ENCODE results near the gene DNAJC11. TPM values are rescaled to one million over a fixed set of nuclear protein-coding genes. Genes with fewer than 3 reads are reported as not detected.
"Not testable (repeated sequence)": the region's sequence is repeated elsewhere in the genome, so short reads cannot be mapped to it uniquely, and the experiment has no call there.

Gene DNAJC11
- total and polyA plus RNA-seq, 4 experiments from 2014 or later: 10.5 to 41.6 (median 31.7) TPM

DNA sequence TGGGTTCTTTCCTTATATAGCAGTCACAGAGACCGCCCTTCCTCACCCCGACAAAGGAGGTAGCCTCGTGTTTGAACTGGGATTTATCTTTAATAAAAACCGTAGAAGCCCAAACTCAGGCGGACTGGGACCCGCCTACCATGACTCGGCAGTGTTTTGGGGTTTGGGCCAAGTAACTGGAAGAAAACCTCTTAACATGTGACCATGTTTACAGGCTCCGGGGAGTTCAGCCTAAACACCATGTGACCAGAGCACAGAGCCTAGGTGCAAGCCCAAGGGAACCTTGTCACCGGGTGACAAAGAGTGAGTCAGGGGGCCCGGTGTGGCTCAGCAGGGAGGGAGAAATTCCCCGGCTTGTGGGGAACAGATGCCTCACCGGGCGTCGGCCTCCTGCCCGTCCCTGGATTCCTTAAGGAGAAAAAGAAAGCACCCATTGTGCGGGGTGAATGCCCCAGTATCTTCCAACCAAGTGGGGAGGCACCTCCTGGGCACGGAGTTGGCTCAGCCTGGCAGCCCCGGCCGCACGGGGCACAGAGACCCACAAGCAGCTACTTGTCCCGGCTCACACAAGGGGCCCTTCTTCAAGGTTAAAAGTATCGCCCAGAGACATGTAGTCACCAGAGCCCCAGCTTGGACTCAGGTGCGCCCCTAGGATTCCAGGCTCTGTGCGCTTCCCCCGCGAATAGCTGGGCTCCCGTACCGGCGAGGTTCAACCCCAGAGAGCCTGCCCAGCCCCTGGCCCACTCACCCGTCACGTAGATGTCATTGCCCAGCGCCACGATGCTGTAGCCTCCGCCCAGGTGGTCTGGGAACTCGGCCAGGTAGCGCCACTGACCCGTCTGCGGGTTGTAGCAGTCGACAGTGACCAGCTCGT, 100.3 kb downstream of the DNAJC11 start:
- Histone ChIP-seq H3K4me3 (ENCODE audit: low read length in 2 of 2) (peak overlapping the region; percentile 87 to 92), H3K27me3 (ENCODE audit: insufficient read depth, low read length) (no peaks in the 10 kb centered on the region), H3K9me3 (ENCODE audit: control insufficient read depth in 1 of 2, low read length in 2 of 2) (no peaks in the 10 kb centered on the region), H3K36me3 (ENCODE audit: insufficient read depth, low read length) (peaks cover 24% of the 10 kb centered on the region), H3K27ac (ENCODE audit: low read depth, low read length) (peak overlapping the region; percentile 88), H3K4me1 (ENCODE audit: insufficient read depth, low read length) (peaks cover 54% of the 10 kb centered on the region)
- peaks cover 10 to 58% (median 41%) of the 10 kb centered on the region in 4 donors for H3K4me1 Mint-ChIP-seq
- H3K27ac Mint-ChIP-seq: peak overlapping the region; percentile 88 to 98 (median 96)
- H3K36me3 Mint-ChIP-seq: peaks cover 14 to 38% of the 10 kb centered on the region in 2 donors
- ChIA-PET POLR2A (ENCODE audit: partially characterized antibody) (interaction anchor here (0.6 to 8.5 kb wide), 21 partner anchors 9 to 608 kb away, joined by 3 to 273 read pairs (median 5); partner anchors contain the start of genes CAMTA1, DNAJC11, NOL9 and PHF13), CTCF (ENCODE audit: partially characterized antibody) (interaction anchor here (1.1 to 3.8 kb wide), 15 partner anchors 11 to 114 kb away, joined by 3 to 24 read pairs (median 6); partner anchors contain the start of genes NOL9, TAS1R1, THAP3 and ZBTB48)
- H3K9me3 Mint-ChIP-seq: peaks cover 0 to 2% (median 0%) of the 10 kb centered on the region in 8 donors
- H3K27me3 Mint-ChIP-seq: no peaks in the 10 kb centered on the region
- H3K4me3 Mint-ChIP-seq: peak overlapping the region; percentile 93 to 99 (median 98)
- intact Hi-C loops (cut with micrococcal nuclease): loop anchor here (1.0 kb wide), 1 partner anchor 21 kb away; no protein-coding TSS in a partner anchor
- peak; percentile 69 to 95 (median 72) for DNase-seq

DNA sequence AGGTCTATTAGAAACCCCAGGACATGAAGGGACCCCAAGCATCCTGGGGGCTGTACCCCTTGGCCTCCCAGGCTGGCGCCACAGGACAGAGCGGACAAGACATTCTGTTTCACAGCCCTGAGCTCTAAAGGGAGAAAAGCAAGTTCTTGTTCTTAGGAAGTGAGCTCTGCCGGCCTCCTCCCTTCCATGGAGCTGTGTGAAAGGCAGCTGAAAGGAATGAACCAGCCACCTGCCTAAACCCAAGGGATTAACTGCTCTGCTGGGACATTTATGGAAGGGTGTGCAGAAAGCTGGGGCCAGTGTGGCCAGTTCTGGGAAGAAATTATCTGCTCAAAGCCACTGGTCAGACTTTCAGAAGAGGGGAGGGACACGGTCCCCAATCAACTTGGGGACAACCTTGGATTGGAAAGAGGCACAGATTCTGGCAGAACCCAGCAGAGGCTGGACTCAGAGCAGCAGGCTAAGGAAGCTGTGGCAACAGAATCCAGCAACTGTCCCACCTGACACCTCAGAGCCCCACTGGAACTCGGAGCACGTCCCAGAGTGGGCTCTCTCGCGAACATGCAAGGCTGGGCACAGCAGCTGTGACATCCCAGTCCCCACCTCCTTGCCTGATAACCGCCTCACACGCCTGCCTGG, 101.1 kb downstream of the DNAJC11 start:
- ChIA-PET CTCF (ENCODE audit: partially characterized antibody) (interaction anchor here (0.8 to 3.8 kb wide), 14 partner anchors 11 to 114 kb away, joined by 3 to 24 read pairs (median 6); partner anchors contain the start of genes NOL9, TAS1R1, THAP3 and ZBTB48), POLR2A (ENCODE audit: partially characterized antibody) (interaction anchor here (0.7 to 8.5 kb wide), 15 partner anchors 8 to 608 kb away, joined by 3 to 273 read pairs (median 21); partner anchors contain the start of genes NOL9, PHF13, PLEKHG5 and TAS1R1)
- intact Hi-C loops (cut with micrococcal nuclease): loop anchor here (1.0 kb wide), 1 partner anchor 20 kb away; no protein-coding TSS in a partner anchor
- H3K27ac ChIP-seq (ENCODE audit: low read depth, low read length): peak overlapping the region; percentile 88
- no peak for DNase-seq
- Mint-ChIP-seq H3K4me3 (peak overlapping the region; percentile 93 to 99 (median 98)), H3K27ac (peak overlapping the region; percentile 88 to 98 (median 96)), H3K27me3 (no peaks in the 10 kb centered on the region), H3K4me1 (peaks cover 14 to 65% (median 47%) of the 10 kb centered on the region in 4 donors), H3K9me3 (no peaks in the 10 kb centered on the region), H3K36me3 (peaks cover 21 to 46% of the 10 kb centered on the region in 2 donors)
- peaks cover 32% of the 10 kb centered on the region for H3K36me3 ChIP-seq (ENCODE audit: insufficient read depth, low read length)
- peak overlapping the region; percentile 87 to 92 for H3K4me3 ChIP-seq (ENCODE audit: low read length in 2 of 2)
- H3K27me3 ChIP-seq (ENCODE audit: insufficient read depth, low read length): no peaks in the 10 kb centered on the region
- H3K4me1 ChIP-seq (ENCODE audit: insufficient read depth, low read length): peaks cover 61% of the 10 kb centered on the region
- no peaks in the 10 kb centered on the region for H3K9me3 ChIP-seq (ENCODE audit: control insufficient read depth in 1 of 2, low read length in 2 of 2)

DNA sequence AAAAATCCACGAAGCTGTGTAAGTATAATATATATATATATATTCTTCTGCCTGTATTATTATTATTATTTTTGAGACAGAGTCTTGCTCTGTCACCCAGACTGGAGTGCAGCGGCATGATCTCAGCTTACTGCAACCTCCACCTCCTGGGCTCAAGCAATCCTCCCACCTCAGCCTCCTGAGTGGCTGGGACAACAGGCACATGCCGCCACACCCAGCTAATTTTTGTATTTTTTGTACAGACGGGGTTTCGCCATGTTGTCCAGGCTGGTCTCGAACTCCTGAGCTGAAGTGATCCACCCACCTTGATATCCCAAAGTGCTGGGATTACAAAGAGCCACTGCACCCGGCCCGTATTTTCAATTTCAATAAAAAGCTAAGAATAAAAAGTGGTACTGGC, 101.6 kb downstream of the DNAJC11 start:
- H3K27me3 Mint-ChIP-seq; H3K27me3 ChIP-seq (ENCODE audit: insufficient read depth, low read length); DNase-seq; intact Hi-C loops (cut with micrococcal nuclease); H3K9me3 ChIP-seq (ENCODE audit: control insufficient read depth in 1 of 2, low read length in 2 of 2); H3K9me3 Mint-ChIP-seq: not testable (repeated sequence)
- POLR2A ChIA-PET (ENCODE audit: partially characterized antibody): interaction anchor here (0.7 to 8.5 kb wide), 14 partner anchors 7 to 607 kb away, joined by 3 to 273 read pairs (median 24); partner anchors contain the start of genes NOL9, PHF13, TAS1R1 and THAP3
- peak overlapping the region; percentile 88 to 98 (median 96) for H3K27ac Mint-ChIP-seq
- peaks cover 25 to 51% of the 10 kb centered on the region in 2 donors for H3K36me3 Mint-ChIP-seq
- Histone ChIP-seq H3K4me3 (ENCODE audit: low read length in 2 of 2) (peak overlapping the region; percentile 87 to 92), H3K4me1 (ENCODE audit: insufficient read depth, low read length) (peaks cover 61% of the 10 kb centered on the region), H3K27ac (ENCODE audit: low read depth, low read length) (peak overlapping the region; percentile 88), H3K36me3 (ENCODE audit: insufficient read depth, low read length) (peaks cover 37% of the 10 kb centered on the region)
- peaks cover 14 to 71% (median 50%) of the 10 kb centered on the region in 4 donors for H3K4me1 Mint-ChIP-seq
- H3K4me3 Mint-ChIP-seq: peak overlapping the region; percentile 93 to 99 (median 98)
- CTCF ChIA-PET (ENCODE audit: partially characterized antibody): interaction anchor here (0.8 to 3.8 kb wide), 13 partner anchors 11 to 113 kb away, joined by 3 to 24 read pairs (median 6); partner anchors contain the start of genes NOL9, TAS1R1, THAP3 and ZBTB48

DNA sequence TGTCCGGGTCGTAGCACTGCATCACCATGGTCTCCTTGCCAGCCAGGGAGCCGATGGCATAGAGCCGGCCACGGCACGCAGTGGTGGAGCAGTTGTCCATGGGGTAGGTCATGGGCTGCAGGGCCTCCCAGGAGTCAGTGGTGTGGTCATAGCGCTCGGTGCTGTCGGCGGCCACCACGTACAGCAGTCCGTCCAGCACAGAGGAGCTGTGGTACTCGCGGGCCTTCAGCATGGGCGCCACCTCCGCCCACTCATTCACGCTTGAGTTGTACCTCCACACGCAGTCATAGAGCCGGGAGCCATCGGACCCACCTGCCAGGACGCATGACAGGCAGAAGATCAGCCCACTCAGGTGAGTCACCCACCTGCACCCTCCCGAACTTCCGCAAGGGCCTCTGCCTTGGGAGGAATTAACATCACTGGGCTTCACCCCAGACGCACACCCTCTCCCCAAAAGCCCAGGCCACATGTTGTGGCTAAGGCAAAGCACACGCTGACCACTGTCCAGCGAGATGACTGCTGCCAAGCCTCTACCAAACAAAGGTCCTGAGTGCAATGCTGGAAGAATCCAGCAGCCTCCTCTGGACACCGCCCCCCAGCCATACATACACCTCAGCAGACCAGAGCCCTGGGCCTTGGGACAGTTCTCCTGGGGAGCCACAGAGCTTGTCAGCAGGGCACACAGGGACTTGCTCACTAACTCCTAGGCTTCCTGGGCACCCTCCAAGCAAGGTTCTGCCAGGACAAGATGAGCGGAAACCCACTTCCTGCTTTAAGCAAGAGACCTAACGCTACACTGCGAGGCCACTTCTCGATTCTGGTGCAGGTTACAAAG, 102.3 kb downstream of the DNAJC11 start:
- Mint-ChIP-seq H3K4me3 (peak overlapping the region; percentile 93 to 99 (median 98)), H3K36me3 (peaks cover 28 to 54% of the 10 kb centered on the region in 2 donors), H3K9me3 (no peaks in the 10 kb centered on the region), H3K27ac (peak overlapping the region; percentile 84 to 96 (median 89)), H3K27me3 (no peaks in the 10 kb centered on the region), H3K4me1 (peaks cover 13 to 73% (median 49%) of the 10 kb centered on the region in 4 donors)
- Histone ChIP-seq H3K27ac (ENCODE audit: low read depth, low read length) (peak overlapping the region; percentile 54), H3K27me3 (ENCODE audit: insufficient read depth, low read length) (no peaks in the 10 kb centered on the region), H3K4me3 (ENCODE audit: low read length in 2 of 2) (peak overlapping the region; percentile 81), H3K4me1 (ENCODE audit: insufficient read depth, low read length) (peaks cover 59% of the 10 kb centered on the region), H3K9me3 (ENCODE audit: control insufficient read depth in 1 of 2, low read length in 2 of 2) (no peaks in the 10 kb centered on the region), H3K36me3 (ENCODE audit: insufficient read depth, low read length) (peaks cover 44% of the 10 kb centered on the region)
- ChIA-PET CTCF (ENCODE audit: partially characterized antibody) (interaction anchor here (0.6 to 3.8 kb wide), 15 partner anchors 10 to 112 kb away, joined by 3 to 24 read pairs (median 5); partner anchors contain the start of genes NOL9, TAS1R1, THAP3 and ZBTB48), POLR2A (ENCODE audit: partially characterized antibody) (interaction anchor here (0.8 to 8.5 kb wide), 11 partner anchors 7 to 607 kb away, joined by 3 to 273 read pairs (median 46); partner anchors contain the start of genes NOL9, PHF13, TAS1R1 and THAP3)
- intact Hi-C loops (cut with micrococcal nuclease): no loop called here
- DNase-seq: peak; percentile 54 to 80 (median 60)

DNA sequence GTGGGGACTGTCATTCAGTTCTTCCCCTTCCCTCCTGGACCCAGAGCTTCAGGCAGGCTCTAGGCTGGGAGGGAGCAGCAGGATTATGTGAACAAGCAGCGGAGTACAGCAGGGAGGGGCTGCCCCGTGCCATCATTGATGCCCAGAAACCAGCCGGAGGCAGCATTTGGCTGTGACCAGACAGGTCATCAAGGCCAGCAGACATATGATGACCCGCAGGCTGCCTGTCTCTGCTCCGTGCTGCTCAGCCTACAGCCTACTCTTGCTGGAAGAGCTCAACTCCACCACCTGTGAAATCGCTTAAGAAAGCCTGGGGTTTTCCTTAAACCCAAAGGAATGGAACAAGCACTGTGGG, 103.9 kb downstream of the DNAJC11 start:
- H3K27me3 ChIP-seq (ENCODE audit: insufficient read depth, low read length): no peaks in the 10 kb centered on the region
- H3K9me3 ChIP-seq (ENCODE audit: control insufficient read depth in 1 of 2, low read length in 2 of 2): no peaks in the 10 kb centered on the region
- DNase-seq: no peak
- H3K27me3 Mint-ChIP-seq: no peaks in the 10 kb centered on the region
- no peaks in the 10 kb centered on the region for H3K9me3 Mint-ChIP-seq
- peak overlapping the region in 1 of 7 donors; percentile 15 for H3K27ac Mint-ChIP-seq
- peak overlapping the region in 1 of 8 donors; percentile 30 for H3K4me3 Mint-ChIP-seq
- intact Hi-C loops (cut with micrococcal nuclease): no loop called here
- no peak overlapping the region for H3K4me3 ChIP-seq (ENCODE audit: low read length in 2 of 2)
- CTCF ChIA-PET (ENCODE audit: partially characterized antibody): interaction anchor here (1.2 kb wide), 1 partner anchor 8 kb away, joined by 4 read pairs; no protein-coding TSS in a partner anchor
- no peak overlapping the region for H3K27ac ChIP-seq (ENCODE audit: low read depth, low read length)
- POLR2A ChIA-PET (ENCODE audit: partially characterized antibody): interaction anchor here (1.0 to 8.5 kb wide), 4 partner anchors 14 to 43 kb away, joined by 3 to 273 read pairs (median 60); partner anchors contain the start of genes NOL9, TAS1R1, THAP3 and ZBTB48
- peaks cover 32 to 59% of the 10 kb centered on the region in 2 donors for H3K36me3 Mint-ChIP-seq
- H3K4me1 ChIP-seq (ENCODE audit: insufficient read depth, low read length): peaks cover 50% of the 10 kb centered on the region
- peaks cover 11 to 66% (median 41%) of the 10 kb centered on the region in 4 donors for H3K4me1 Mint-ChIP-seq
- H3K36me3 ChIP-seq (ENCODE audit: insufficient read depth, low read length): peaks cover 60% of the 10 kb centered on the region

All from CD4-positive, alpha-beta memory T cell (primary cell).